Gastroesophageal sphincter (tissue), 4 donors: ENCODE data around the gene IMP3. TPM values are rescaled to one million over a fixed set of nuclear protein-coding genes. Genes with fewer than 3 reads are reported as not detected.

Source experiments
- ATAC-seq: fragments of 150-250 bp; one replicate; pipeline ENCODE4 v1.9.1; 2016; ENCODE audit warnings: mild to moderate bottlenecking, moderate library complexity
- H3K27ac ChIP-seq, 4 donors: fragments of 200-600 bp; sonication (generic) in 3 of 4; 1 replicate in 3 of 4; 2 replicates in 1 of 4; pipeline ENCODE4 v1.5.1; 2016 to 2019
- H3K27me3 ChIP-seq: fragments of 200-600 bp; sonication (generic); one replicate; pipeline ENCODE4 v1.5.1; 2019
- H3K36me3 ChIP-seq, 2 donors: fragments of 200-600 bp; sonication (generic); one replicate each; pipeline ENCODE4 v1.5.1; 2019; ENCODE audit warnings: control low read depth in 1 of 2
- H3K4me1 ChIP-seq, 3 donors: fragments of 200-600 bp; sonication (generic); 1 replicate in 2 of 3; 2 replicates in 1 of 3; pipeline ENCODE4 v1.5.1; 2016 to 2019; ENCODE audit warnings: control low read depth in 2 of 3
- H3K4me3 ChIP-seq, 2 donors: fragments of 200-600 bp; sonication (generic); one replicate each; pipeline ENCODE4 v1.5.1; 2019; ENCODE audit warnings: mild to moderate bottlenecking in 1 of 2, moderate library complexity in 1 of 2
- H3K9me3 ChIP-seq, 3 donors: fragments of 200-600 bp; sonication (generic); one replicate each; pipeline ENCODE4 v1.5.1; 2017 to 2019; ENCODE audit warnings: control low read depth in 2 of 3
- EP300 ChIP-seq: sonication (generic); formaldehyde crosslinking; IDR thresholded peaks from one replicate; pipeline ENCODE4 v1.6.1; 2017; ENCODE audit warnings: antibody characterized with exemption, mild to moderate bottlenecking
- POLR2A ChIP-seq, 2 donors: fragments of 450-650 bp; IDR thresholded peaks; one replicate each; pipeline ENCODE4 v1.6.1; 2017; ENCODE audit warnings: antibody characterized with exemption in 2 of 2, mild to moderate bottlenecking in 2 of 2, moderate library complexity in 1 of 2
- POLR2AphosphoS5 ChIP-seq: sonication (generic); formaldehyde crosslinking; IDR thresholded peaks from one replicate; pipeline ENCODE4 v1.6.1; 2017; ENCODE audit warnings: antibody characterized with exemption
- WGBS, 2 donors: methylation state at CpG; one replicate each; pipeline ENCODE4 v1.1.5; 2018; ENCODE audit warnings: low coverage in 1 of 2; 5-methylcytosine and 5-hydroxymethylcytosine counted together
- total RNA-seq, 4 donors: library from RNA; depleted of rRNA; stranded (reverse); fragments of >200 nt; gene quantifications; one replicate each; pipeline ENCODE4 v1.1.0, GENCODE V29; 2016
- TF ChIP-seq, protein P1 (sequence below), 4 experiments: fragments of 200-600 bp in 2 of 4; fragments of 450-650 bp in 2 of 4; sonication (generic) in 1 of 4; IDR thresholded peaks; one replicate each; pipeline ENCODE4 v1.5.1; 2017 to 2019; ENCODE audit warnings: antibody characterized with exemption in 4 of 4, mild to moderate bottlenecking in 2 of 4, moderate library complexity in 2 of 4

IMP3 gene
- total RNA-seq, 4 donors from 2014 or later: 72.8 to 94.9 (median 85.5) TPM

DNA sequence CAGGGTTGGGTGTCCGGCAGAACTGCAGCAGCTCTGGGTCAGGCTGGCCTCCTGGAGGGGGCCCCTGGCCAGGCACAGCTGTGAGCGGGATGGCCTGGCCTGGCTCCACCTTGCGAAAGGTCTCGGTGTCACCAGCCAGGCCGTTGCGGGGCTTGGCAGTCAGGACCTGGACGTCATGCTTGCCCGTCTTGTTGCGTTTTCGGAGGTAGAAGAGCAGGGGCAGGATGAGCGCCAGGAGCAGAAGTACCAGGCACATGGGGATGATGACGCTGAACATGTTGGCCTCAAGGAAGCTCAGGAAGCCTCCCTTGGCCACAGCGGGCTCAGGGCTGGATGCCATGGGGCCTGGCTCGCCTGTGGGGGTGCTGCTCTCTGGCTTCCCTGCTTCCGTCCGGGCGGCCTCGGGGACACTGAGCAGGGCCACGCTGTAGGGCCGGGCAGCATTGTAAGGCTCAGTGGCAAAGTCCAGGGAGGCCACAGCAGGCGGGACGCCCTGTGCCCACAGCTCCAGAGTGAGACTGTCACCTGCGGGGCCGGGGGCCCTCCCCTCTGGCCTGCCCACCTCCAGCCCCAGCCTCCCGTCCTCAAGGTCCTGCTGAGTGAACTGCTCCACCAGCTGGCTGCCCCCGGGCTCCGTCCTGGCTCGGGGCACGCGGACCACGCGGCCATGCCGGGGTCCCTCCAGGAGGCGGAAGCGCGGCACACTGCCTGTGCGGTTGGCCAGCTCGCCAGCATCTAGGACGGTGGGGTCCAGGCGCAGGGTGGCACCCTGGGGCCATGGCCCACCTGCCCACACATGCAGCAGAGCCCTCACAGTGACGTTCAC lies 35.8 kb upstream of the IMP3 start:
- no CpG with 5 or more reads among the region's 41 CpGs for WGBS, 2 donors
- no peaks in the 10 kb centered on the region for H3K27me3 ChIP-seq
- peak overlapping the region in 3 of 4 donors; percentile 21 to 87 (median 85) for H3K27ac ChIP-seq
- H3K9me3 ChIP-seq: no peaks in the 10 kb centered on the region
- no peak overlapping the region for H3K4me3 ChIP-seq
- H3K4me1 ChIP-seq: peaks cover 0 to 65% (median 31%) of the 10 kb centered on the region in 3 donors
- H3K36me3 ChIP-seq: peaks cover 0 to 65% of the 10 kb centered on the region in 2 donors
- peak; percentile 8 for ATAC-seq
- TF ChIP-seq POLR2AphosphoS5 (peak; percentile 13), POLR2A (IDR thresholded peaks at IDR 0.05) (no peak)

DNA sequence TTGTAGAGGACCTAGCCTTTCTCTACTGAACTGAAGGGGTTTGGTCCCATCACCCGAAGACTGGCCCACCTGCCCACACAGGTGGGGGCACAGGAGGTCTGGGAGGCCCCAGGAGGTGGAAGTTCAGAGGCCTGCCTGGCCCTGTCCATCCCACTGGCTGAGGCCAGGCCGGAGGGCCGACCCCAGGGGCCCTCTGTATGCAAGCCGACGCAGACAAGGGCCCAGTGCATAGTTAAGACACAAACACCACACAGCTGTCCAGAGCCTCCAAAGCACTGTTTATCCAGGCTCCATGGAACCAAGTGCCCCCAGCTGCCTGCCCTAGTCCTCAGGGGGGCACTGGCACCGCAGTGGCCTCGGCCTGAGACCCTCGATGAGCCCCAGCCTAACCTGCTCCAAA lies 34.3 kb upstream of the IMP3 start:
- no peak overlapping the region for H3K4me3 ChIP-seq
- H3K27me3 ChIP-seq: no peaks in the 10 kb centered on the region
- no peaks in the 10 kb centered on the region for H3K9me3 ChIP-seq
- peaks cover 0 to 51% of the 10 kb centered on the region in 2 donors for H3K36me3 ChIP-seq
- no peak for TF ChIP-seq POLR2A (IDR thresholded peaks at IDR 0.05)
- TF ChIP-seq, protein P1, sequence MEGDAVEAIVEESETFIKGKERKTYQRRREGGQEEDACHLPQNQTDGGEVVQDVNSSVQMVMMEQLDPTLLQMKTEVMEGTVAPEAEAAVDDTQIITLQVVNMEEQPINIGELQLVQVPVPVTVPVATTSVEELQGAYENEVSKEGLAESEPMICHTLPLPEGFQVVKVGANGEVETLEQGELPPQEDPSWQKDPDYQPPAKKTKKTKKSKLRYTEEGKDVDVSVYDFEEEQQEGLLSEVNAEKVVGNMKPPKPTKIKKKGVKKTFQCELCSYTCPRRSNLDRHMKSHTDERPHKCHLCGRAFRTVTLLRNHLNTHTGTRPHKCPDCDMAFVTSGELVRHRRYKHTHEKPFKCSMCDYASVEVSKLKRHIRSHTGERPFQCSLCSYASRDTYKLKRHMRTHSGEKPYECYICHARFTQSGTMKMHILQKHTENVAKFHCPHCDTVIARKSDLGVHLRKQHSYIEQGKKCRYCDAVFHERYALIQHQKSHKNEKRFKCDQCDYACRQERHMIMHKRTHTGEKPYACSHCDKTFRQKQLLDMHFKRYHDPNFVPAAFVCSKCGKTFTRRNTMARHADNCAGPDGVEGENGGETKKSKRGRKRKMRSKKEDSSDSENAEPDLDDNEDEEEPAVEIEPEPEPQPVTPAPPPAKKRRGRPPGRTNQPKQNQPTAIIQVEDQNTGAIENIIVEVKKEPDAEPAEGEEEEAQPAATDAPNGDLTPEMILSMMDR (IDR thresholded peaks at IDR 0.05): no peak
- no peak for TF ChIP-seq POLR2AphosphoS5
- no peak for TF ChIP-seq EP300
- H3K27ac ChIP-seq: peak overlapping the region in 3 of 4 donors; percentile 85 to 87 (median 86)
- no CpG with 5 or more reads among the region's 8 CpGs for WGBS, 2 donors
- peaks cover 0 to 71% (median 31%) of the 10 kb centered on the region in 3 donors for H3K4me1 ChIP-seq
- ATAC-seq: no peak

DNA sequence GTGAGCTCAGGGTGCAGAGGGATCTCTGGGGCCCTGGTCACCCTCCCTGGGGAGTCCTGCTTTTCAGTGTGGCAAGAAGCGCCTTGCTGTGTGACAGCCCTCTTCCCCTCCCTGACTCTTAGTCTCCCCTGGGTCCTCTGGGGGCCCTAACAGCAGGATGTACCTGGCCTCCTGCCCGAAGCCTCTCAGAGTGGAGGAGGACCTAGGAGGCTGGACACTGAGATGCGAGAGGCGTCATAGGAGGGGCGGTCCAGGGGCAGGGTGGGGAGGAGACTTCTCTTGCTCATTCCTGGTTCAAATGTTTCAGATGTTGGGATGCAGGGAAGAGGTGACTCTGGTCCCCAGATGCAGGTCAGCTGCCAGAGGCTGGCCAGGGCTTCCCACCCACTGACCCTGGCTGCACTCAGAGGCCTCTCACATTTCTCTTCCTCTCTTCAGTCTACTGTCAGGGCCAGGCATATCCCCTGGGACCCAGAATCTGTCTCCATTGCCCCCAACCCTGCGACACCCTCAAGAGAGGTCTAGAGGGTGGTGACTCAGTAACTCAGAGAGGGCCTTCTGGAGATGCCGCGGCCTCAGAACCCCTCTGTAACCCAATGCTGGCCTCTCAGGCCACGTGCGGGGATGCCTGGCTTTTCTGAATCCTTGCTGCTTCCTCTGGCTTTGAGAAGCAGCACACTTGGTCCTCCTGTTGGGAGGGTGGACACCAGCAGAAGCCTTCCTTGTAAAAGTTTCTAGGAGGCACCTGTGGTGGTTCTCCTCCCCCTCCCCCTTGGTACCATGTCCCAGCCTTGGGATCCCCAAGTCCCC lies 33.6 kb upstream of the IMP3 start:
- Histone ChIP-seq H3K27me3 (no peaks in the 10 kb centered on the region), H3K4me3 (no peak overlapping the region), H3K27ac (peak overlapping the region; percentile 11 to 87 (median 86)), H3K9me3 (no peaks in the 10 kb centered on the region), H3K36me3 (peaks cover 0 to 43% of the 10 kb centered on the region in 2 donors), H3K4me1 (peaks cover 0 to 71% (median 31%) of the 10 kb centered on the region in 3 donors)
- ATAC-seq: peak; percentile 82
- 64 to 80% methylated on average over 1 to 2 of the region's 10 CpGs for WGBS, 2 donors
- TF ChIP-seq POLR2A (IDR thresholded peaks at IDR 0.05) (no peak), POLR2AphosphoS5 (peak; percentile 54)

DNA sequence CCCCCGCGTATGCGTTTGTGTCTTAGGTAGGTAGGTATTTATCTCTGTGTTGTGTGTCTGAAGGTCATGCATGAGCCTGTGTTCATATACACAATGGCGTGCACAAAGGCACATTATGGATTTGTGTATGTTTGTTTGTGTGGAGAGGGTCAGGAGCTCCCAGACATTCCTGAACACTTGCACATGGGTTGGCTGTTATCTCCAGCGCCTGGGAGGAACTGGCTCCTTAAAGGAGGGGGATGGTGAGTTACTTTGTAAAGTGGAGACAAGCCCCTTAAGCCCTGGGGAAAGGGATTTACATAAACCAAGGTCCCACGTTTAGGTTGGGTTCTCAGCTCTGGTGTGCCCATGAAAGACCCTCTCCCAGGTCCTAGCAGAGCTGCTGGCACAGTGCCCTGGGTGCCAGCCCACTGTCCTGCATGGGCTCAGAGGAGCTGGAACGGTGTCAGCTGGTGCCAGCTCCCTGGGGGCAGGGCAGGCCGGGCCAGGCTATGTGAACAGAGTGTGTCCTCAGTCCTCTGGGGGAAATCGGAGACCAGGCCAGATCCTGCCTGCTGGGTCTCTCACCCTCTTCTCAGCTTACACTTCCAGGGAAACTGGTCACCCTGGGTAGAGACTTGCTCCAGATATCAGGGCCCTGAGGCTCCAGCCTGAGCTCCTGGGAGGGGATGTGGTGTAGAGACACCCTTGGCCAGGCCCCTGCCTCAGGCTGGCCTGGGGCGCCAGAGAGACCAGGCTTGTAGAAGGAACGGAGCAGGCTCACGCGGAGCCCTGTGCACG lies 32.8 kb upstream of the IMP3 start:
- Histone ChIP-seq H3K4me3 (no peak overlapping the region), H3K27me3 (no peaks in the 10 kb centered on the region), H3K36me3 (peaks cover 0 to 35% of the 10 kb centered on the region in 2 donors), H3K9me3 (no peaks in the 10 kb centered on the region), H3K4me1 (peaks cover 0 to 74% (median 31%) of the 10 kb centered on the region in 3 donors), H3K27ac (peak overlapping the region; percentile 5 to 87 (median 86))
- peak; percentile 25 for ATAC-seq
- 22% methylated on average over 3 of the region's 14 CpGs; no CpG with 5 or more reads in 1 of the 2 donors for WGBS, 2 donors
- TF ChIP-seq POLR2AphosphoS5: peak; percentile 62
- TF ChIP-seq EP300: no peak
- peak in 1 of 2 donors; percentile 15 for TF ChIP-seq POLR2A (IDR thresholded peaks at IDR 0.05)

DNA sequence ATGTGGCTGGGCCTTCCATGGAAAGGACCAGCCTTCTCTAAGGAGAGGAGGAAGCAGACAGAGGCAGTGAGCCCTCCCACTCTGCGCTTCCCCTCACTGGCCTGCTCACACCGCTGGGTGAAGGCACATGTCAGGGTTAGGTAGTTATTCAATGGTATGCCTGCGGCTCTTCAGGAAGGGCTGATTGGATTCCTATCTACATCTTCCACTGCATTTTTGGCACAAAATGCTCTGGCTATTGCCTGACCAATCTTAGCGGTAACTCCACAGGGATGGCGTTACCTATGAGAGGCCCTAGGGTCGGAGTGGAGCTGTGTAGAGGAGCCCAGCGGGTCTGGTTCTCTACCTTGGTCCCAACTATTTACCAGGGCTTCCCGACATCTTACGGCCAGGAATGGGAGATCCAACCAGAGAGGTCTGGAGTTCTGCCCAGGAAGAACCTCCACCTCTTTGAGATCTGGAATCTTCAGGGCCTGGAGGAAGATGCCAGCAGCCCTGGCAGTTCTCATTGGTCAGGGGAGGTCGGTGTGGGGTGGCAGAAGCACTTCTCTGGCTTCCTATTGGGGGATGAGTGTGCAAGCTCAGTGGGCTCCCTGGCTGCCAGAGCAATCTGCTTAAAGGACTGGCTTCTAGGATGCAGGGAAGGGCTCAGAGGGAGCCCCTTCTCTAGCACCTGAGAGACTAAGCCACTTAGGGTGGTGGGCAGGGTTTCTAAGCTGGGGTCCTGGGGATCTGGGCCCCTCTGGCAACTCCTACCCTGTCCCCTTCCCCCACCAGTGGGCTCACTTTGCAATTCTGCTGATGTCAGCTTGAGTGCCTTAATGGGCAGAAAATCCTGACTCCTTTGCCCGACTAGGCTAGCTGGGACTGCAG lies 31.9 kb upstream of the IMP3 start:
- Histone ChIP-seq H3K4me1 (peaks cover 0 to 74% (median 40%) of the 10 kb centered on the region in 3 donors), H3K36me3 (peaks cover 0 to 27% of the 10 kb centered on the region in 2 donors), H3K9me3 (no peaks in the 10 kb centered on the region), H3K4me3 (no peak overlapping the region), H3K27ac (peak overlapping the region in 3 of 4 donors; percentile 85 to 87 (median 86)), H3K27me3 (no peaks in the 10 kb centered on the region)
- WGBS, 2 donors: 77% methylated on average over 5 of the region's 11 CpGs; no CpG with 5 or more reads in 1 of the 2 donors
- ATAC-seq: no peak
- TF ChIP-seq POLR2AphosphoS5: peak; percentile 63
- no peak for TF ChIP-seq POLR2A (IDR thresholded peaks at IDR 0.05)

DNA sequence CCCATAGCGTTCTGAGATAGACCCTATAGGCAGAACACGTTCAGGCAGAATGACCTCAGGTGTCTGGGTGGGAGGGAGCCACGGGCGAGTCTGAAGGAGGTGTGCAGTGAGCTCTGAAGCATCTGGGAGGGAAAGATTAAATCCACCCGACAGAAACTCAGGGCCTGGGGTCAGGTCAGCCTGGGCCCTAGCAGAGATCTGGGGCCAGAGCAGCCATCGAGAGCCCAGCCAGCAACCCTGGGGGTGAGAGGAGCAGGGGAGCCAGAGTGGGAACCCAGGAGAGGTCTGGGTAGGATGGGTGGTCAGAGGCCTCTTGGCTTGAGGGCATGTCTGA lies 29.8 kb upstream of the IMP3 start:
- Histone ChIP-seq H3K4me1 (peaks cover 0 to 71% (median 43%) of the 10 kb centered on the region in 3 donors), H3K9me3 (no peaks in the 10 kb centered on the region), H3K27me3 (no peaks in the 10 kb centered on the region), H3K4me3 (no peak overlapping the region), H3K27ac (peak overlapping the region in 2 of 4 donors; percentile 29 to 86), H3K36me3 (peaks cover 0 to 6% of the 10 kb centered on the region in 2 donors)
- TF ChIP-seq POLR2A (IDR thresholded peaks at IDR 0.05): no peak
- TF ChIP-seq EP300: no peak
- no peak for TF ChIP-seq POLR2AphosphoS5
- TF ChIP-seq, protein P1 (IDR thresholded peaks at IDR 0.05): no peak
- no peak for ATAC-seq
- WGBS, 2 donors: 41 to 93% methylated on average over 3 of the region's 6 CpGs
